NCI-H1092 (cell line): ENCODE measurements around the gene TRPT1.

Source experiments
- DNase-seq: peaks from one replicate; lab custom pipeline; 2025; lab: John Stamatoyannopoulos, UW

The TRPT1 gene

GRCh38 chr11:64244966-64245365 is 19.0 kb upstream of the TRPT1 start:
- DNase-seq, result no peak

- no peak for DNase-seq
Observed at GRCh38 chr11:64244107-64244506, 18.1 kb upstream of the TRPT1 start.

- DNase-seq, result no peak
Observed at GRCh38 chr11:64243236-64243854, 17.4 kb upstream of the TRPT1 start.

GRCh38 chr11:64241491-64242374 is 15.7 kb upstream of the TRPT1 start:
- DNase-seq, result no peak

- DNase-seq, result peak; percentile 99
Observed at GRCh38 chr11:64241241-64241490, 15.2 kb upstream of the TRPT1 start.

- peak; percentile 98 for DNase-seq
Observed at GRCh38 chr11:64240435-64241240, 14.7 kb upstream of the TRPT1 start, which contains the start of gene FKBP2. FKBP2 (plus strand) TSS chr11:64241095; CDS start chr11:64242388, 1,293 bp downstream.

- no peak for DNase-seq
Observed at GRCh38 chr11:64239662-64240434, 13.9 kb upstream of the TRPT1 start.

GRCh38 chr11:64238999-64239398 is 13.0 kb upstream of the TRPT1 start:
- no peak for DNase-seq

- no peak for DNase-seq
Observed at GRCh38 chr11:64238076-64238475, 12.1 kb upstream of the TRPT1 start.

- DNase-seq, result peak; percentile 93
Observed at GRCh38 chr11:64237484-64237951, 11.5 kb upstream of the TRPT1 start.

GRCh38 chr11:64235437-64236161 is 9.6 kb upstream of the TRPT1 start:
- no peak for DNase-seq

- DNase-seq, result no peak
Observed at GRCh38 chr11:64234647-64235379, 8.8 kb upstream of the TRPT1 start.

- DNase-seq, result peak; percentile 58
Observed at GRCh38 chr11:64233913-64234586, 8.1 kb upstream of the TRPT1 start, which contains the start of gene VEGFB. VEGFB (plus strand) TSS chr11:64234584; CDS start chr11:64234834, 250 bp downstream.

- DNase-seq, result no peak
Observed at GRCh38 chr11:64232967-64233315, 7.0 kb upstream of the TRPT1 start.

GRCh38 chr11:64232182-64232966 is 6.4 kb upstream of the TRPT1 start:
- DNase-seq, result no peak

GRCh38 chr11:64231546-64231945 is 5.6 kb upstream of the TRPT1 start:
- DNase-seq, result no peak

GRCh38 chr11:64230985-64231365 is 5.0 kb upstream of the TRPT1 start:
- DNase-seq, result no peak

- DNase-seq, result peak; percentile 98
Observed at GRCh38 chr11:64230171-64230984, 4.4 kb upstream of the TRPT1 start, which contains the start of gene DNAJC4. DNAJC4 (plus strand) TSS chr11:64230548; CDS start chr11:64230855, 307 bp downstream.
